Erythroblast (primary cell): ENCODE results near the gene SERTAD2.

Source experiments
- GATA1 ChIP-seq: IDR thresholded peaks from 2 replicates; pipeline ENCODE4 v1.6.1; 2011; ENCODE audit warnings: low read depth, mild to moderate bottlenecking, control low read depth, low read length, moderate library complexity
- POLR2A ChIP-seq: IDR thresholded peaks from 2 replicates; pipeline ENCODE4 v1.6.1; 2011; ENCODE audit warnings: mild to moderate bottlenecking, low read length

GRCh38 chr2:64650722-64651338 lies 2.9 kb downstream of the SERTAD2 start:
- TF ChIP-seq POLR2A (no peak), GATA1 (no peak)
